Tibial nerve (tissue), 4 donors: ENCODE results near the gene CCDC183. TPM values are rescaled to one million over a fixed set of nuclear protein-coding genes. Genes with fewer than 3 reads are reported as not detected.
"Not testable (repeated sequence)": the region's sequence is repeated elsewhere in the genome, so short reads cannot be mapped to it uniquely, and the experiment has no call there.

Experiments
- DNase-seq, 2 donors: peaks; one replicate each; pipeline ENCODE4 v3.0.0-alpha.2; 2019; ENCODE audit warnings: low spot score in 2 of 2
- H3K27ac ChIP-seq, 4 donors: fragments of 200-600 bp; sonication (generic) in 3 of 4; one replicate each; pipeline ENCODE4 v1.5.1; 2017 to 2019; ENCODE audit warnings: mild to moderate bottlenecking in 1 of 4
- H3K27me3 ChIP-seq, 2 donors: fragments of 200-600 bp; sonication (generic) in 1 of 2; one replicate each; pipeline versions ENCODE4 v1.5.1 to v1.6.0; 2017 to 2019
- H3K36me3 ChIP-seq, 3 donors: fragments of 200-600 bp; sonication (generic); one replicate each; pipeline ENCODE4 v1.5.1; 2018 to 2019
- H3K4me1 ChIP-seq, 4 donors: fragments of 200-600 bp; sonication (generic) in 3 of 4; one replicate each; pipeline ENCODE4 v1.5.1; 2017 to 2019
- H3K4me3 ChIP-seq, 4 donors: fragments of 200-600 bp; sonication (generic) in 3 of 4; one replicate each; pipeline ENCODE4 v1.5.1; 2017 to 2019; ENCODE audit warnings: mild to moderate bottlenecking in 1 of 4, moderate library complexity in 1 of 4
- H3K9me3 ChIP-seq, 4 donors: fragments of 200-600 bp; sonication (generic) in 3 of 4; one replicate each; pipeline ENCODE4 v1.5.1; 2017 to 2019
- EP300 ChIP-seq, 2 donors: sonication (generic); formaldehyde crosslinking; IDR thresholded peaks; one replicate each; pipeline ENCODE4 v1.6.1; 2017; ENCODE audit warnings: antibody characterized with exemption in 2 of 2, mild to moderate bottlenecking in 1 of 2
- POLR2A ChIP-seq, 2 donors: fragments of 450-650 bp; IDR thresholded peaks; one replicate each; pipeline ENCODE4 v1.6.1; 2017; ENCODE audit warnings: antibody characterized with exemption in 2 of 2, mild to moderate bottlenecking in 2 of 2, moderate library complexity in 2 of 2
- WGBS, 2 donors: methylation state at CpG; one replicate each; pipeline ENCODE4 v1.1.5; 2018; 5-methylcytosine and 5-hydroxymethylcytosine counted together
- total RNA-seq, 4 donors: library from RNA; depleted of rRNA; stranded (reverse); fragments of >200 nt; gene quantifications; one replicate each; pipeline ENCODE4 v1.1.0, GENCODE V29; 2016
- TF ChIP-seq, protein P1 (sequence below), 5 experiments: fragments of 200-600 bp in 3 of 5; fragments of 450-650 bp in 2 of 5; sonication (generic) in 3 of 5; IDR thresholded peaks; one replicate each; pipeline ENCODE4 v1.5.1; 2016 to 2019; ENCODE audit warnings: antibody characterized with exemption in 5 of 5, mild to moderate bottlenecking in 3 of 5, moderate library complexity in 2 of 5

Gene CCDC183
- total RNA-seq, 4 donors from 2014 or later, result 1.5 to 5.1 (median 4.1) TPM

DNA sequence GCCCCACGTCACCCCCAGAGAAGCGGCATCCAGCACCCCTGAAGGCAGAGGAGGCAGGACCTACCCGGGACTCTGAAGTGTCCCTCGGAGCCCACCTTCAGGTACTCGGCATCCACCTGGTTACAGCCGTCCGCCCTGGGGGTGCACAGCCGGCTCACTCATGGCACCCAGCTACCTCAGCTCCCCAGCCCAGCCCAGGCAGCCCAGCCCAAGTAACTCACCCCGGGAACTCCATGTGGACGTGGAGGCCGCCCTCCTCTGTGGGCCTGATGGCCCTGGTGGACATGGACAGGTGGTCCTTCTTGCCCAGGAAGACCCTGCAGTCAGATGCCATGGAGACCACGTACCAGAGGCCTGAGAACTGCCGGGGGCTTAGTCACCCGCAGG lies 32.5 kb upstream of the CCDC183 start:
- Histone ChIP-seq H3K4me1 (peaks cover 0 to 19% (median 2%) of the 10 kb centered on the region in 4 donors), H3K4me3 (no peak overlapping the region), H3K36me3 (no peaks in the 10 kb centered on the region), H3K27me3 (peaks cover 0 to 55% of the 10 kb centered on the region in 2 donors), H3K27ac (no peak overlapping the region), H3K9me3 (no peaks in the 10 kb centered on the region)
- WGBS, 2 donors, result 82 to 83% methylated on average over 8 to 12 of the region's 14 CpGs
- TF ChIP-seq, protein P1, sequence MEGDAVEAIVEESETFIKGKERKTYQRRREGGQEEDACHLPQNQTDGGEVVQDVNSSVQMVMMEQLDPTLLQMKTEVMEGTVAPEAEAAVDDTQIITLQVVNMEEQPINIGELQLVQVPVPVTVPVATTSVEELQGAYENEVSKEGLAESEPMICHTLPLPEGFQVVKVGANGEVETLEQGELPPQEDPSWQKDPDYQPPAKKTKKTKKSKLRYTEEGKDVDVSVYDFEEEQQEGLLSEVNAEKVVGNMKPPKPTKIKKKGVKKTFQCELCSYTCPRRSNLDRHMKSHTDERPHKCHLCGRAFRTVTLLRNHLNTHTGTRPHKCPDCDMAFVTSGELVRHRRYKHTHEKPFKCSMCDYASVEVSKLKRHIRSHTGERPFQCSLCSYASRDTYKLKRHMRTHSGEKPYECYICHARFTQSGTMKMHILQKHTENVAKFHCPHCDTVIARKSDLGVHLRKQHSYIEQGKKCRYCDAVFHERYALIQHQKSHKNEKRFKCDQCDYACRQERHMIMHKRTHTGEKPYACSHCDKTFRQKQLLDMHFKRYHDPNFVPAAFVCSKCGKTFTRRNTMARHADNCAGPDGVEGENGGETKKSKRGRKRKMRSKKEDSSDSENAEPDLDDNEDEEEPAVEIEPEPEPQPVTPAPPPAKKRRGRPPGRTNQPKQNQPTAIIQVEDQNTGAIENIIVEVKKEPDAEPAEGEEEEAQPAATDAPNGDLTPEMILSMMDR (IDR thresholded peaks at IDR 0.05), result no peak
- no peak for TF ChIP-seq POLR2A (IDR thresholded peaks at IDR 0.05)
- no peak for TF ChIP-seq EP300 (IDR thresholded peaks at IDR 0.05)
- no peak for DNase-seq

DNA sequence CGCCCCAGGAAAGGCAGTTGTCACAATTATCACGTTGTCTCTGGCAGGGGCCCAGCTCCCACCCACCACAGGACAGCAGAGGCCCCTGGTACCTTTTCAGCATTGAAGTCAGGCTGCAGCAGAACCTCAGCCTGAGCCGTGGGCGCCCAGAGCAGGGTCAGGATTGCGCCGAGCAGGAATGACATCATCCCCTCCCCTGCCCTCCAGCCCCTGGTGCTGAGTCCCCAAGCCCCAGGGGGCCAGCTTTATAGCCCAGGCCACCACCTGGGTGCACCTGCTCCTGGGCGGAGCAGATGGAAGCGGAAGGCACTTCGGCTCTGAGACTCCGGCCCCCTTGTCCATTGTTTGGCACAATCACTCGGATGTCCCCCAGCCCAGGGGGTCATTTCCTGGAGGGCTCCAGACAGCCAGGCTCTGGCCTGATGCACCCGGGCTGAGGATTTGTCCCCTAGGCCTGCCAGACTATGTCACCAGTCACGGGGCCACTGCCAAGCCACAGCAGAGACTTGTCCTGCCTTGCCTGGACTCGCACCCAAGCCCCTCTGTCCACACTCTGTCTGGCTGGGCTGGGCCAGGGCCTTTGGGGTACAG lies 31.7 kb upstream of the CCDC183 start, which contains the start of gene LCN15:
Gene LCN15 (minus strand): TSS at position 218 of the 591 bp plus-strand sequence. CDS start 30 bp downstream, at position 188.
- peaks cover 0 to 55% of the 10 kb centered on the region in 2 donors for H3K27me3 ChIP-seq
- peaks cover 0 to 19% (median 2%) of the 10 kb centered on the region in 4 donors for H3K4me1 ChIP-seq
- TF ChIP-seq EP300 (IDR thresholded peaks at IDR 0.05), result no peak
- TF ChIP-seq POLR2A (IDR thresholded peaks at IDR 0.05), result no peak
- TF ChIP-seq, protein P1 (IDR thresholded peaks at IDR 0.05), result no peak
- WGBS, 2 donors, result 62 to 74% methylated on average over 10 to 13 of the region's 14 CpGs
- no peak within 1 kb of the TSS for H3K27ac ChIP-seq
- H3K36me3 ChIP-seq, result no peaks in the 10 kb centered on the region
- DNase-seq, result no peak
- H3K4me3 ChIP-seq, result no peak within 1 kb of the TSS
- no peaks in the 10 kb centered on the region for H3K9me3 ChIP-seq

DNA sequence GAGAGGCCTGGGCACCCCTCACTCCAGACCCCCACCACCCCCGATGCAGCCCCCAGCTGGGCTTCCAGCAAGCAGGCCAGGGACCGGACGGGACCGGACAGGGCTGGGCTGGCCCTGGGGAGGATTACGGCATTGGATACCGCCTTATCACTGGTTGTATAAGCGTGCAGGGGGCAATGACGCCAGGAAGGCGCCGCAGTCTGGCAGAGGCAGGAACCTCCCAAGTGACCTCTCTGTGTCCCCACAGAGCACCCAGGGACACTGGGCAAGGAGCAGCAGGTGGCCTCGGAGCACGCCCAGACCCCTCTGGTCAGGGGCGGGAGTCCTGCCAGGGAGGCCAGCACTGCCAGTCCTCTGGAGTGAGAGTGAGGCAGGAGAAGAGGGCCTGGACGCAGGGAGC lies 31.1 kb upstream of the CCDC183 start:
- Histone ChIP-seq H3K36me3 (no peaks in the 10 kb centered on the region), H3K9me3 (no peaks in the 10 kb centered on the region), H3K4me3 (no peak overlapping the region), H3K27me3 (peaks cover 0 to 52% of the 10 kb centered on the region in 2 donors), H3K4me1 (peaks cover 0 to 23% (median 2%) of the 10 kb centered on the region in 4 donors), H3K27ac (no peak overlapping the region)
- TF ChIP-seq POLR2A (IDR thresholded peaks at IDR 0.05), result no peak
- TF ChIP-seq, protein P1 (IDR thresholded peaks at IDR 0.05), result no peak
- TF ChIP-seq EP300 (IDR thresholded peaks at IDR 0.05), result no peak
- no peak for DNase-seq
- 76 to 92% methylated on average over 14 of the region's 14 CpGs for WGBS, 2 donors

DNA sequence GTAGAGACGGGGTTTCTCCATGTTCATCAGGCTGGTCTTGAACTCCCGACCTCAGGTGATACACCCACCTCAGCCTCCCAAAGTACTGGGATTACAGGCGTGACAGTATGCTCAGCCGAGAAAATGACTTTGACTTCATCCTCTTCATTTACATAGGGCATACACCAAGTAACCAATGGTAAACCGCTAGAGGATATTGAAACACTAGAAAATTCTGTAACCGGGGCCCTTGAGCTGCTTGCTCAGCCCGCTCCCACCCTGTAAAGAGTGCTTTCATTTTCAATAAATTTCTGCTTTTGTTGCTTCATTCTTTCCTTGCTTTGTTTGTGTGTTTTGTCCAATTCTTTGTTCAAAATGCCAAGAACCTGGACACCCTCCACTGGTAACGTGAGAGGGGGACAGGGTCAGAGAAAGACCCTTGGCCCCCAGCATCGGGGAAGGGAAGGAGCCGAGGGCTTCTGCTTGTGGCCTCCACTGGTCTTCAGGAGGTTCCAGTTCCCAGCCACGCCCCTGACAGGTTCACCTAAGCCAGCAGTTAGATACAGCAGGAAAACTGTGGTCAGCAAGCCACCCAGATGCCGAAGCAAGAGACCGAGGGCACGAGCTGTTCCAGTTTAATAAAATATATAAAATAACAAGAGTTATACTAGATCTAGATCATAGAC lies 30.3 kb upstream of the CCDC183 start:
- H3K9me3 ChIP-seq, H3K4me3 ChIP-seq, H3K27ac ChIP-seq, DNase-seq, H3K36me3 ChIP-seq: not testable (repeated sequence)
- peaks cover 0 to 45% of the 10 kb centered on the region in 2 donors for H3K27me3 ChIP-seq
- WGBS, 2 donors, result 79 to 83% methylated on average over 14 of the region's 14 CpGs
- peaks cover 0 to 17% (median 2%) of the 10 kb centered on the region in 4 donors for H3K4me1 ChIP-seq

DNA sequence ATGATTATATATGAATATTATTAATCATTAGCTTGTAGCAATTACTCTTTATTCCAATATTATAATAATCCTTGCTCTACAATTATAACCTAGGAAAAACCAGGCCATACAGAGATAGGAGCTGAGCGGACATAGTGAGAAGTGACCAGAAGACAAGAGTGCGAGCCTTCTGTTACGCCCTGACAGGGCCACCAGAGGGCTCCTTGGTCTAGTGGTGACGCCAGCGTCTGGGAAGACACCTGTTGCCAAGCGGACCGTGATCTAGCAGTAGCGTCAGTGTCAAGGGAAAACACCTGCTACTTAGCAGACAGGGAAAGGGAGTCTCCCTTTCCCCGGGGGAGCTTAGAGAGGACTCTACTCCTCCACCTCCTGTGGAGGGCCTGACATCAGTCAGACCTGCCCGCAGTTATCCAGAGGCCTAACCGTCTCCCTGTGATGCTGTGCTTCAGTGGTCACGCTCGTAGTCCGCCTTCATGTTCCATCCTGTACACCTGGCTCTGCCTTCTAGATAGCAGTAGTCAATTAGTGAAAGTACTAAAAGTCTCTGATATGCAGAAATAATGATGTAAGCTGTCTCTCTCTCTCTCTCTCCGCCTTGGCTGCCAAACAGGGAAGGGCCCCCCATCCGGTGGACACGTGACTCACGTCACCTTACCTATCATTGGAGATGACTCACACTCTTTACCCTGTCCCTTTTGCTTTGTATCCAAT lies 29.6 kb upstream of the CCDC183 start:
- H3K4me3 ChIP-seq, H3K27ac ChIP-seq, H3K9me3 ChIP-seq, H3K36me3 ChIP-seq: not testable (repeated sequence)
- TF ChIP-seq, protein P1 (IDR thresholded peaks at IDR 0.05), result peak in 3 of 5 experiments; percentile 19 to 27 (median 23)
- Histone ChIP-seq H3K4me1 (peaks cover 0 to 13% (median 0%) of the 10 kb centered on the region in 4 donors), H3K27me3 (peaks cover 0 to 43% of the 10 kb centered on the region in 2 donors)
- WGBS, 2 donors, result 39 to 41% methylated on average over 18 of the region's 18 CpGs
- DNase-seq, result peak in 1 of 2 donors; percentile 34
